ENCODE measurements around the gene CHRM3.

DNA sequence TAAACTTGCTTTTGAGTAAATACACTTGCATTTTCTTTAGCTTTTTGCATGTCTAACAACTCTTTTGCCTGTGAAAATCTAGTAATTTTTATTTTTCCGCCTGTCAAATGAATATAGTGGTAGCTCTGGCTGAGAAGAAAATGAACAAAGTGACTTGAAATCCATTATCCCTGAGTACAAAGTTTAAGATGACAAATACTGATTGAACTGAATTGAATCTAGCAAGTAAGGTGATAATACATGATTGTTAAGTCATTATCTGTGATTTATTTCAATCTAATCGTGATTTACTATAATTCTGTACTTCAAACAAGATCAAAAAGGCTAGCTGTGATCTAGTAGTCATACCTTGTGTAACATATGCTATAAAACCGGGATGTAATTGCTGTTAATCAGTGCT lies 42.8 kb downstream of the CHRM3 start:
- TF ChIP-seq, protein P1, sequence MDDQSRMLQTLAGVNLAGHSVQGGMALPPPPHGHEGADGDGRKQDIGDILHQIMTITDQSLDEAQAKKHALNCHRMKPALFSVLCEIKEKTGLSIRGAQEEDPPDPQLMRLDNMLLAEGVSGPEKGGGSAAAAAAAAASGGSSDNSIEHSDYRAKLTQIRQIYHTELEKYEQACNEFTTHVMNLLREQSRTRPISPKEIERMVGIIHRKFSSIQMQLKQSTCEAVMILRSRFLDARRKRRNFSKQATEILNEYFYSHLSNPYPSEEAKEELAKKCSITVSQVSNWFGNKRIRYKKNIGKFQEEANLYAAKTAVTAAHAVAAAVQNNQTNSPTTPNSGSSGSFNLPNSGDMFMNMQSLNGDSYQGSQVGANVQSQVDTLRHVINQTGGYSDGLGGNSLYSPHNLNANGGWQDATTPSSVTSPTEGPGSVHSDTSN (IDR thresholded peaks at IDR 0.05): no peak
- TF ChIP-seq, protein P2, sequence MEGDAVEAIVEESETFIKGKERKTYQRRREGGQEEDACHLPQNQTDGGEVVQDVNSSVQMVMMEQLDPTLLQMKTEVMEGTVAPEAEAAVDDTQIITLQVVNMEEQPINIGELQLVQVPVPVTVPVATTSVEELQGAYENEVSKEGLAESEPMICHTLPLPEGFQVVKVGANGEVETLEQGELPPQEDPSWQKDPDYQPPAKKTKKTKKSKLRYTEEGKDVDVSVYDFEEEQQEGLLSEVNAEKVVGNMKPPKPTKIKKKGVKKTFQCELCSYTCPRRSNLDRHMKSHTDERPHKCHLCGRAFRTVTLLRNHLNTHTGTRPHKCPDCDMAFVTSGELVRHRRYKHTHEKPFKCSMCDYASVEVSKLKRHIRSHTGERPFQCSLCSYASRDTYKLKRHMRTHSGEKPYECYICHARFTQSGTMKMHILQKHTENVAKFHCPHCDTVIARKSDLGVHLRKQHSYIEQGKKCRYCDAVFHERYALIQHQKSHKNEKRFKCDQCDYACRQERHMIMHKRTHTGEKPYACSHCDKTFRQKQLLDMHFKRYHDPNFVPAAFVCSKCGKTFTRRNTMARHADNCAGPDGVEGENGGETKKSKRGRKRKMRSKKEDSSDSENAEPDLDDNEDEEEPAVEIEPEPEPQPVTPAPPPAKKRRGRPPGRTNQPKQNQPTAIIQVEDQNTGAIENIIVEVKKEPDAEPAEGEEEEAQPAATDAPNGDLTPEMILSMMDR (IDR thresholded peaks at IDR 0.05): no peak
- TF ChIP-seq ZC3H11A (IDR thresholded peaks at IDR 0.05) (no peak), NFE2L2 (conservative IDR thresholded peaks at IDR 0.05; ENCODE audit: low read length) (no peak), POLR2A (IDR thresholded peaks at IDR 0.05; ENCODE audit: low read length) (no peak)
- TF ChIP-seq, protein P3, sequence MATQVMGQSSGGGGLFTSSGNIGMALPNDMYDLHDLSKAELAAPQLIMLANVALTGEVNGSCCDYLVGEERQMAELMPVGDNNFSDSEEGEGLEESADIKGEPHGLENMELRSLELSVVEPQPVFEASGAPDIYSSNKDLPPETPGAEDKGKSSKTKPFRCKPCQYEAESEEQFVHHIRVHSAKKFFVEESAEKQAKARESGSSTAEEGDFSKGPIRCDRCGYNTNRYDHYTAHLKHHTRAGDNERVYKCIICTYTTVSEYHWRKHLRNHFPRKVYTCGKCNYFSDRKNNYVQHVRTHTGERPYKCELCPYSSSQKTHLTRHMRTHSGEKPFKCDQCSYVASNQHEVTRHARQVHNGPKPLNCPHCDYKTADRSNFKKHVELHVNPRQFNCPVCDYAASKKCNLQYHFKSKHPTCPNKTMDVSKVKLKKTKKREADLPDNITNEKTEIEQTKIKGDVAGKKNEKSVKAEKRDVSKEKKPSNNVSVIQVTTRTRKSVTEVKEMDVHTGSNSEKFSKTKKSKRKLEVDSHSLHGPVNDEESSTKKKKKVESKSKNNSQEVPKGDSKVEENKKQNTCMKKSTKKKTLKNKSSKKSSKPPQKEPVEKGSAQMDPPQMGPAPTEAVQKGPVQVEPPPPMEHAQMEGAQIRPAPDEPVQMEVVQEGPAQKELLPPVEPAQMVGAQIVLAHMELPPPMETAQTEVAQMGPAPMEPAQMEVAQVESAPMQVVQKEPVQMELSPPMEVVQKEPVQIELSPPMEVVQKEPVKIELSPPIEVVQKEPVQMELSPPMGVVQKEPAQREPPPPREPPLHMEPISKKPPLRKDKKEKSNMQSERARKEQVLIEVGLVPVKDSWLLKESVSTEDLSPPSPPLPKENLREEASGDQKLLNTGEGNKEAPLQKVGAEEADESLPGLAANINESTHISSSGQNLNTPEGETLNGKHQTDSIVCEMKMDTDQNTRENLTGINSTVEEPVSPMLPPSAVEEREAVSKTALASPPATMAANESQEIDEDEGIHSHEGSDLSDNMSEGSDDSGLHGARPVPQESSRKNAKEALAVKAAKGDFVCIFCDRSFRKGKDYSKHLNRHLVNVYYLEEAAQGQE (IDR thresholded peaks at IDR 0.05): no peak
- TF ChIP-seq, protein P4, sequence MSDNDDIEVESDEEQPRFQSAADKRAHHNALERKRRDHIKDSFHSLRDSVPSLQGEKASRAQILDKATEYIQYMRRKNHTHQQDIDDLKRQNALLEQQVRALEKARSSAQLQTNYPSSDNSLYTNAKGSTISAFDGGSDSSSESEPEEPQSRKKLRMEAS (IDR thresholded peaks at IDR 0.05): no peak

Data from A549 (cell line).